ENCODE measurements around the gene OR14K1.

Gene OR14K1

DNA sequence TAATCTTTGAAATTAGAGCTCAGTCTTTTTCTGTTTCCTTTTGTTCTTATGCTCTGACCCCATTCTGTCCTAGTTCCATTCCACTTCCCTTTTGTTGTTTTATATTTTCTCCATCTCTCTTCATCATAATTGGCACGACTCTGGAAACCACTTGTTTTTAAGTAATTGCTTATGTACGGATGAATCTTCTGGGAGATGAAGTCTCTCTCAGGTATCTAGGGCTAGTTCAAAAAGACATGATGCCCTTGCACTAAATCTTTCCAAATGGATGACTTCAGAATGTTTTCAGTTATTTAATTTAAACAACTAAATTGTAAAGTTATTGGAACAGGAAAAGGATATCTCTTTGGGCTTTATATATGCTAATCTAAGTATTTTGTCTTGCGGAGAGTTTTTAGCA is 21.9 kb upstream of the OR14K1 start, which contains the start of gene OR6F1:
OR6F1 (minus strand) TSS at position 101 of the 400 bp plus-strand sequence. CDS start 3,891 bp downstream, outside the sequence.
- H4K20me1 ChIP-seq (ENCODE audit: insufficient read depth, low read length, poor library complexity, severe bottlenecking): no peaks in the 10 kb centered on the region
- no peak within 1 kb of the TSS for H3K4me2 ChIP-seq (ENCODE audit: low read depth, low read length, poor library complexity, severe bottlenecking)
- H3K9me3 ChIP-seq (ENCODE audit: insufficient read depth, low read depth, low read length): no peaks in the 10 kb centered on the region
- H3K9me2 ChIP-seq (replicated peaks; ENCODE audit: low read depth, low read length): no peaks in the 10 kb centered on the region
- no peaks in the 10 kb centered on the region for H3F3A ChIP-seq (ENCODE audit: low read depth)
- H3K9ac ChIP-seq (ENCODE audit: low read depth, low read length, poor library complexity, severe bottlenecking): no peak within 1 kb of the TSS
- no peaks in the 10 kb centered on the region for H3K79me2 ChIP-seq (ENCODE audit: insufficient read depth, low read length)
- no peak for TF ChIP-seq EZH2phosphoT487 (IDR thresholded peaks at IDR 0.05; ENCODE audit: borderline replicate concordance)
- TF ChIP-seq, protein P1, sequence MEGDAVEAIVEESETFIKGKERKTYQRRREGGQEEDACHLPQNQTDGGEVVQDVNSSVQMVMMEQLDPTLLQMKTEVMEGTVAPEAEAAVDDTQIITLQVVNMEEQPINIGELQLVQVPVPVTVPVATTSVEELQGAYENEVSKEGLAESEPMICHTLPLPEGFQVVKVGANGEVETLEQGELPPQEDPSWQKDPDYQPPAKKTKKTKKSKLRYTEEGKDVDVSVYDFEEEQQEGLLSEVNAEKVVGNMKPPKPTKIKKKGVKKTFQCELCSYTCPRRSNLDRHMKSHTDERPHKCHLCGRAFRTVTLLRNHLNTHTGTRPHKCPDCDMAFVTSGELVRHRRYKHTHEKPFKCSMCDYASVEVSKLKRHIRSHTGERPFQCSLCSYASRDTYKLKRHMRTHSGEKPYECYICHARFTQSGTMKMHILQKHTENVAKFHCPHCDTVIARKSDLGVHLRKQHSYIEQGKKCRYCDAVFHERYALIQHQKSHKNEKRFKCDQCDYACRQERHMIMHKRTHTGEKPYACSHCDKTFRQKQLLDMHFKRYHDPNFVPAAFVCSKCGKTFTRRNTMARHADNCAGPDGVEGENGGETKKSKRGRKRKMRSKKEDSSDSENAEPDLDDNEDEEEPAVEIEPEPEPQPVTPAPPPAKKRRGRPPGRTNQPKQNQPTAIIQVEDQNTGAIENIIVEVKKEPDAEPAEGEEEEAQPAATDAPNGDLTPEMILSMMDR (conservative IDR thresholded peaks at IDR 0.05; ENCODE audit: low read length): no peak
- no peaks in the 10 kb centered on the region for H3K27me3 ChIP-seq (ENCODE audit: insufficient read depth, low read length, poor library complexity, severe bottlenecking)
- no peak within 1 kb of the TSS for H2AFZ ChIP-seq (ENCODE audit: low read length)
- no peaks in the 10 kb centered on the region for H3K36me3 ChIP-seq (ENCODE audit: insufficient read depth, low read length)
- no peak within 1 kb of the TSS for H3K4me3 ChIP-seq (ENCODE audit: low read length, poor library complexity, severe bottlenecking)
- H3K4me1 ChIP-seq (ENCODE audit: insufficient read depth, low read length, poor library complexity, severe bottlenecking): no peaks in the 10 kb centered on the region

DNA sequence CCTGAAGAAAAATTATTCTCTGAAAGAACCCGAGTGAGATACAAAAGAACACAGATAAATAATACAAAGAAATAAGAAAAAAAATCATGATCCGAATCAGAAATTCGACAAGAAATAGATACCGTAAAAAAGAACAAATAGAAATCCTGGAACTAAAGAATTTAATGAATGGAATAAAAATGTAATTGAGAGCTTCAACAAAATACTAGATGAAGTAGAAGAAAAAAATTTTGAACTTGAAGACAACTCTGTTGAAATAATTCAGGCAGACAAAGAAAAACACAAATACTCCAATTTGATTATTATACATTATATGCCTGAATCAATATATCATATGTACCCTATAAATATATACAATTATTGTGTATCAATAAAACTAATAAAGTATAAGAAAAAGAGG is 17.2 kb upstream of the OR14K1 start:
- Histone ChIP-seq H4K20me1 (ENCODE audit: insufficient read depth, low read length, poor library complexity, severe bottlenecking) (no peaks in the 10 kb centered on the region), H2AFZ (ENCODE audit: low read length) (no peak overlapping the region), H3K4me2 (ENCODE audit: low read depth, low read length, poor library complexity, severe bottlenecking) (no peak overlapping the region), H3K4me3 (ENCODE audit: low read length, poor library complexity, severe bottlenecking) (no peak overlapping the region), H3K9ac (ENCODE audit: low read depth, low read length, poor library complexity, severe bottlenecking) (no peak overlapping the region), H3K79me2 (ENCODE audit: insufficient read depth, low read length) (no peaks in the 10 kb centered on the region), H3K4me1 (ENCODE audit: insufficient read depth, low read length, poor library complexity, severe bottlenecking) (no peaks in the 10 kb centered on the region), H3F3A (ENCODE audit: low read depth) (no peaks in the 10 kb centered on the region), H3K27me3 (ENCODE audit: insufficient read depth, low read length, poor library complexity, severe bottlenecking) (no peaks in the 10 kb centered on the region), H3K36me3 (ENCODE audit: insufficient read depth, low read length) (no peaks in the 10 kb centered on the region), H3K9me3 (ENCODE audit: insufficient read depth, low read depth, low read length) (no peaks in the 10 kb centered on the region), H3K9me2 (replicated peaks; ENCODE audit: low read depth, low read length) (no peaks in the 10 kb centered on the region)
- TF ChIP-seq EZH2phosphoT487 (IDR thresholded peaks at IDR 0.05; ENCODE audit: borderline replicate concordance): no peak
- TF ChIP-seq, protein P1 (conservative IDR thresholded peaks at IDR 0.05; ENCODE audit: low read length): no peak

DNA sequence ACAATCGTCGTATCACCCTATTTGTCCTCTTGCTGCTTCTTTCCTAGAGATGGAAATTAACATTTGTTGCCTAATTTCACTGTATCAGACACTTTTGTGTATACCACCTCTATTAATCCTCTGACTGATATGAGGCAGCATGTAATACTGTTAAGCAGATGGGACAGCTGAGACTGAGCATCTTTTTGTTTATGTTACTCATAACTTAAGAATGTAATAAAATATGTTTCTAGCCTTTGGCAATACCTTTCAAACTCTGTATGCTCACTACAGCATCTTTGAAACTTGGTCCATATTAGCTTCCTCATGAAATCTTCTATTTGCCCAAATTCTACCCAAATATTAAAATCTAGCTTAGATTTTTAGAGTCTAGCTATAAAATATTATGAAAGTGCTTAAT is 2.3 kb downstream of the OR14K1 start:
- Histone ChIP-seq H4K20me1 (ENCODE audit: insufficient read depth, low read length, poor library complexity, severe bottlenecking) (no peaks in the 10 kb centered on the region), H3F3A (ENCODE audit: low read depth) (no peaks in the 10 kb centered on the region), H3K9me2 (replicated peaks; ENCODE audit: low read depth, low read length) (no peaks in the 10 kb centered on the region), H3K36me3 (ENCODE audit: insufficient read depth, low read length) (no peaks in the 10 kb centered on the region), H3K9ac (ENCODE audit: low read depth, low read length, poor library complexity, severe bottlenecking) (no peak overlapping the region), H3K4me1 (ENCODE audit: insufficient read depth, low read length, poor library complexity, severe bottlenecking) (no peaks in the 10 kb centered on the region), H3K27me3 (ENCODE audit: insufficient read depth, low read length, poor library complexity, severe bottlenecking) (no peaks in the 10 kb centered on the region), H3K79me2 (ENCODE audit: insufficient read depth, low read length) (no peaks in the 10 kb centered on the region), H2AFZ (ENCODE audit: low read length) (no peak overlapping the region), H3K4me3 (ENCODE audit: low read length, poor library complexity, severe bottlenecking) (no peak overlapping the region), H3K9me3 (ENCODE audit: insufficient read depth, low read depth, low read length) (no peaks in the 10 kb centered on the region), H3K4me2 (ENCODE audit: low read depth, low read length, poor library complexity, severe bottlenecking) (no peak overlapping the region)
- no peak for TF ChIP-seq EZH2phosphoT487 (IDR thresholded peaks at IDR 0.05; ENCODE audit: borderline replicate concordance)
- TF ChIP-seq, protein P1 (conservative IDR thresholded peaks at IDR 0.05; ENCODE audit: low read length): no peak
